Neural crest cell (in vitro differentiated cells): ENCODE data around the gene RBP7. TPM values are rescaled to one million over a fixed set of nuclear protein-coding genes. Genes with fewer than 3 reads are reported as not detected.

ENCODE experiments used
- DNase-seq: peaks from one replicate; pipeline ENCODE4 v3.0.0; 2021; ENCODE audit warnings: low read depth, mixed read lengths, low spot score
- H3K27ac Mint-ChIP-seq: one replicate; pipeline ENCODE4 v1.8.0; 2021; ENCODE audit warnings: mild to moderate bottlenecking, mixed read lengths; ENCODE audit not compliant: unreplicated experiment
- H3K27me3 Mint-ChIP-seq: 2 replicates; pipeline ENCODE4 v1.8.0; 2021; ENCODE audit warnings: low read depth, mild to moderate bottlenecking, mixed read lengths
- H3K36me3 Mint-ChIP-seq: 2 replicates; pipeline ENCODE4 v1.8.0; 2021; ENCODE audit warnings: low read depth, mild to moderate bottlenecking, mixed read lengths
- H3K4me1 Mint-ChIP-seq: 2 replicates; pipeline ENCODE4 v1.8.0; 2021; ENCODE audit warnings: mixed read lengths
- H3K4me3 Mint-ChIP-seq: one replicate; pipeline ENCODE4 v1.8.0; 2021; ENCODE audit warnings: mild to moderate bottlenecking, mixed read lengths
- H3K9me3 Mint-ChIP-seq: 2 replicates; pipeline ENCODE4 v1.8.0; 2021; ENCODE audit warnings: mixed read lengths
- total RNA-seq: library from RNA; stranded (reverse); gene quantifications from 2 replicates; pipeline ENCODE4 v1.2.1, GENCODE V29; 2021
- TF ChIP-seq, protein P1 (sequence below): fragments of 200-600 bp; sonication (generic); conservative IDR thresholded peaks from 2 replicates; pipeline ENCODE4 v1.5.0; 2021; ENCODE audit warnings: antibody characterized with exemption, mild to moderate bottlenecking

RBP7 gene
- total RNA-seq, 1 donor from 2014 or later: not detected

DNA sequence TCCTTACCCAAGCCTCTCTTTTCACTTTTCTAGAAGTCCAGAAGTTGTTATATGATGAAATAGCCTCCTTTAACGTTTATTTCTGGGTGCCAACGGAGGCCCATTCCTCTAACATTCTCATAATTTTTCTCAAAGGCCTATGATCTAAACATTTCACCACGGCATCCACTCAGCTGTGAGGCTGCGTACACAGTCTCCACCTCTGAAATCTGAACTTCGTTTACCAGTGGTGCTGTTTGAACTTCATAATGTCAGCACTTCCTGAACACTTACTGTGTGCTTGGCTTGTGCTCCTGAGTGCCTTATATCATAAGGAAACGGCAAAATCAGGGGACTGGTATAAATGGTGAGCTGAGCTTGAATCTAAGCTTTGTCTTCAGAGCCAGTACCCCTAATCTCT, 12.0 kb upstream of the RBP7 start:
- Mint-ChIP-seq H3K36me3 (peaks cover 2% of the 10 kb centered on the region), H3K27me3 (no peaks in the 10 kb centered on the region), H3K4me1 (peaks cover 27% of the 10 kb centered on the region), H3K4me3 (no peak overlapping the region), H3K9me3 (no peaks in the 10 kb centered on the region), H3K27ac (peak overlapping the region; percentile 25)
- no peak for DNase-seq
- TF ChIP-seq, protein P1, sequence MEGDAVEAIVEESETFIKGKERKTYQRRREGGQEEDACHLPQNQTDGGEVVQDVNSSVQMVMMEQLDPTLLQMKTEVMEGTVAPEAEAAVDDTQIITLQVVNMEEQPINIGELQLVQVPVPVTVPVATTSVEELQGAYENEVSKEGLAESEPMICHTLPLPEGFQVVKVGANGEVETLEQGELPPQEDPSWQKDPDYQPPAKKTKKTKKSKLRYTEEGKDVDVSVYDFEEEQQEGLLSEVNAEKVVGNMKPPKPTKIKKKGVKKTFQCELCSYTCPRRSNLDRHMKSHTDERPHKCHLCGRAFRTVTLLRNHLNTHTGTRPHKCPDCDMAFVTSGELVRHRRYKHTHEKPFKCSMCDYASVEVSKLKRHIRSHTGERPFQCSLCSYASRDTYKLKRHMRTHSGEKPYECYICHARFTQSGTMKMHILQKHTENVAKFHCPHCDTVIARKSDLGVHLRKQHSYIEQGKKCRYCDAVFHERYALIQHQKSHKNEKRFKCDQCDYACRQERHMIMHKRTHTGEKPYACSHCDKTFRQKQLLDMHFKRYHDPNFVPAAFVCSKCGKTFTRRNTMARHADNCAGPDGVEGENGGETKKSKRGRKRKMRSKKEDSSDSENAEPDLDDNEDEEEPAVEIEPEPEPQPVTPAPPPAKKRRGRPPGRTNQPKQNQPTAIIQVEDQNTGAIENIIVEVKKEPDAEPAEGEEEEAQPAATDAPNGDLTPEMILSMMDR: no peak

DNA sequence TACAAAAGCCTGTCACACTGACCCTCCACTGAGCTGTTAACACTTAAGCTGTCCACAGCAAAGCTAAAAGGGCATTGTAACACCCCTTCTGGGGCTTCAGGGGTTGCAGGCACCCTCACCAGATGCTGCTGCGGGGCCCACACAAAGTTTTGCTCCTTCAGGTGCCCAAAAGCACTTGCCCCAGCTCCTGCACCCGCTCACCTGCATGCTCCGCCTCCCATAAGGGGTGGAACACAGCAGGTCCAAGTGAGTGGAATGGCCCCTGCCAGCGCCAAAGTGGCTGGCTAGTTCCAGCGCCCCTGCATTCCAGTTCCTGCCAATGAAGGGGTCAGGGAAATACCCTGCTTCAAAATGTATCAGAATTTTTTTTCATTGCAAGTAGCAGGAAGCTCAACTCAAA, 7.3 kb upstream of the RBP7 start:
- DNase-seq: no peak
- peaks cover 15% of the 10 kb centered on the region for H3K27me3 Mint-ChIP-seq
- H3K9me3 Mint-ChIP-seq: no peaks in the 10 kb centered on the region
- peaks cover 8% of the 10 kb centered on the region for H3K4me1 Mint-ChIP-seq
- no peaks in the 10 kb centered on the region for H3K36me3 Mint-ChIP-seq
- H3K27ac Mint-ChIP-seq: no peak overlapping the region
- TF ChIP-seq, protein P1: no peak
- H3K4me3 Mint-ChIP-seq: no peak overlapping the region

DNA sequence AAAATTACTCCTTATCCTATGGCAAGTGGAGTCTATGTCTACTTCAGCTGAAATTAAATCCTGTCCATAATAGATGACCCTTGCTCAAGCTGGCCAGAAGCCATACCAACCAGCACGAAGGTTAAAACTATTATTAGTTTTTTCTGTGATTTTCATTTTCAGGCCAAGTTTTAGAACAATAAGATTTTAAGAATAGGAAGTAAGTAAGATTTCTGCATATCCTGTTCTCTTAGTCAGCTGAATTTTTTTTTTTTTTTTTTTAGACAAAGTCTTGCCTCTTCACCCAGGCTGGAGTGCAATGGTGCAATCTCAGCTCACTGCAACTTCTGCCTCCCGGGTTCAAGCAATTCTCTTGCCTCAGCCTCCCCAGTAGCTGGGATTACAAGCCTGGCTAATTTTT, 6.1 kb upstream of the RBP7 start:
- H3K4me1 Mint-ChIP-seq: no peaks in the 10 kb centered on the region
- peaks cover 25% of the 10 kb centered on the region for H3K27me3 Mint-ChIP-seq
- no peaks in the 10 kb centered on the region for H3K9me3 Mint-ChIP-seq
- TF ChIP-seq, protein P1: no peak
- no peaks in the 10 kb centered on the region for H3K36me3 Mint-ChIP-seq
- no peak overlapping the region for H3K27ac Mint-ChIP-seq
- H3K4me3 Mint-ChIP-seq: no peak overlapping the region
- no peak for DNase-seq

DNA sequence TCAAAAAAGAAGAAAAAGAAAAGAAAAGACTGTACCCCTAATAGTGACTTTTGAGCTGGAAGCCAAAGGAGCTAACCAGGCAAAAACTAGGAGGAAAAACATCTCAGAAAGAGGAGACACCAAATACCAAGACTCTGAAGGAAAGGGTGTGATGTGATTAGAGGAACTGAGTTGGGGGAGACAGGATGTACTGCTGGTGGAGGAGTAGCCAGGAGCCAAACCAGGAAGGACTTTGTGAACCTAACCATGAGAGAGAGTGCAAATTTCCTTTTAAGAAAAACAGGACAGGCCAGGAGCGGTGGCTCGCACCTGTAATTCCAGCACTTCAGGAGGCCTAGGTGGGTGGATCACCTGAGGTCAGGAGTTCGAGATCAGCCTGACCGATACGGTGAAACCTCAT, 4.1 kb upstream of the RBP7 start:
- Mint-ChIP-seq H3K27me3 (peaks cover 41% of the 10 kb centered on the region), H3K4me3 (no peak overlapping the region), H3K9me3 (no peaks in the 10 kb centered on the region), H3K4me1 (peaks cover 7% of the 10 kb centered on the region), H3K36me3 (no peaks in the 10 kb centered on the region), H3K27ac (no peak overlapping the region)
- TF ChIP-seq, protein P1: no peak
- no peak for DNase-seq

DNA sequence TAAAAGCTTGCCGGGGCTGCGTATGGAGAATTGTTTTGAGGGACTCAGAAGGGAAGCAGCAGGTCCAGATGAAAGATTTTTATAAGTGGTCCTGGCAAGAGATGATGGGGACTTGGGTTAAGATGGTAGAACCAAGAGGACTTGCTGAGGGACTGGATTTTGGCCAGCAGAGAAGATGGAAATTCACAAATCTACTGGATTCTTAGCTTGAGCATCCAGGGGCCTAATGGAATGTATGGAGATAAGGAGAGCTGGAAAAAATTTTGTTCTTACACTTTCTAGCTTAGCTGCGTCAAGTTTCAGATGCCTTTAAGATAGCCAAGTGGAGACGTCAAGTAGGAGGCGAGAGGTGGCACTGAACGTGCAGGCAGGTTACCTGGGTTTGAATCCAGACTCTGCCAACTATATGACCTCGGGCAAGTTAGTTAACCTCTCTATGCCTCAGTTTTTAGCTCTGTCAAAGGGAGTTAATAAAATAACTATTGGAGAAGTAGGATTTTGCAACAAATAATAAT, 3.4 kb upstream of the RBP7 start:
- DNase-seq: no peak
- Mint-ChIP-seq H3K27me3 (peaks cover 48% of the 10 kb centered on the region), H3K9me3 (no peaks in the 10 kb centered on the region), H3K27ac (no peak overlapping the region), H3K36me3 (no peaks in the 10 kb centered on the region), H3K4me3 (no peak overlapping the region), H3K4me1 (peaks cover 7% of the 10 kb centered on the region)
- TF ChIP-seq, protein P1: no peak
